Stimulated activated CD4-positive, alpha-beta T cell treated with anti-CD3 and anti-CD28 coated beads, Interleukin-2, amount 100 ng/mL, for 4 hours (primary cell): Measurements from ENCODE around the gene ST6GALNAC2.
A peak's percentile ranks its signal among the peaks of the same experiment; 100 is the strongest.
"Not testable (repeated sequence)": the region's sequence is repeated elsewhere in the genome, so short reads cannot be mapped to it uniquely, and the experiment has no call there.

Experiments used
- DNase-seq: peaks from one replicate; pipeline ENCODE4 v3.0.0-alpha.2; 2020; ENCODE audit warnings: low read depth

Gene ST6GALNAC2

DNA sequence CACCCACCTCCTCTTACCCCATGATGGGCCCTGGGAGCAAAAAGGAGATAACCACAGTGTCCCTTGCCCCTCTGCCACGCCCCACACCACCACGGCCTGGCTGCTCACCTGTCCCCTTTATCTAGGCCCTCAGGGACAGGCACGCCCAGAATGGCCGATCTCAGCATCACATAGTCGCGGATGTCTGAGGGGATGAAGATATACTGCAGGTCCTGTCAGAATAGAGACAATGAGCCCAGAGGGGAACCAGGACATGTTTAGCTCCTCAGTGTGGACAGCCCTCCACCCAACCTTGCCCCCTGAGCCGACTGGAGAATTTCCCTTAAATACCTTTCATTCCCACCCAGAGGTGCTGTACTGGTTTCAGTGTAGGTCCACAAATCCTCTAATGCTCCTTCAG lies 15.2 kb downstream of the ST6GALNAC2 start:
- no peak for DNase-seq

DNA sequence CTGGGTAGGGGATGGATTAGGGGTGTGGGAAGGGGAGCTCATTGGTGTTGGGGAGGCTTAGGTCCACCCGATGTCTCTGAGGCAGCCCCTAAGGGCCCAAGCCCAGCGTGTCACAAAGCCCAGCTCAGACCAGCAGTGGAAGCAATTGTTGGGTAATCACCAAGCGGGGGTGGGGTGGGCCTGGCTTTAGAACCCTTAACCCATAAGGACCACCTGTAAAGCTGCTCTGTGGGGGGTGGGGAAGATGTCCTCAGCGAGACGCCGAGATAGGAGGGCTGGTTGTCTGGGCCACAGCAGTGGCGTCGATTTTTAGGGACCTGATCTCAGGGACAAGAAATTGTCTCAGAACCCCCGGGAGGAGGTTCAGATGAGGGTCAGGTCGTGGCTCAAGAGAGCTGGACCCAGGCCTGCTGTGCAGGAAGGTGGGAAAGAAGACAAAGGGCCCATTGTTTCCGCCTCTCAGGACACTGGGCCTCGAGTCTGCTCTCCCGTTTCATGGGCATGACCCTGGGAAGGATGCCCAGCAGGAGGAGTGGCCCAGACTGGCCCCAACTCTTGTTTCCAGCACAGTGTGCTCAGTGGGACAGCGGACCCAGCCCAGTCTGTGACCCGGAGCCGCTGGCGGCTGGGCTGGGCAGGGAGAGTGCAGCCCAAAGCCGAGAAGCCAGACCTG lies 15.9 kb downstream of the ST6GALNAC2 start:
- no peak for DNase-seq

- DNase-seq: no peak
These were observed 16.8 kb downstream of the ST6GALNAC2 start for GRCh38 chr17:76568811-76569221.

DNA sequence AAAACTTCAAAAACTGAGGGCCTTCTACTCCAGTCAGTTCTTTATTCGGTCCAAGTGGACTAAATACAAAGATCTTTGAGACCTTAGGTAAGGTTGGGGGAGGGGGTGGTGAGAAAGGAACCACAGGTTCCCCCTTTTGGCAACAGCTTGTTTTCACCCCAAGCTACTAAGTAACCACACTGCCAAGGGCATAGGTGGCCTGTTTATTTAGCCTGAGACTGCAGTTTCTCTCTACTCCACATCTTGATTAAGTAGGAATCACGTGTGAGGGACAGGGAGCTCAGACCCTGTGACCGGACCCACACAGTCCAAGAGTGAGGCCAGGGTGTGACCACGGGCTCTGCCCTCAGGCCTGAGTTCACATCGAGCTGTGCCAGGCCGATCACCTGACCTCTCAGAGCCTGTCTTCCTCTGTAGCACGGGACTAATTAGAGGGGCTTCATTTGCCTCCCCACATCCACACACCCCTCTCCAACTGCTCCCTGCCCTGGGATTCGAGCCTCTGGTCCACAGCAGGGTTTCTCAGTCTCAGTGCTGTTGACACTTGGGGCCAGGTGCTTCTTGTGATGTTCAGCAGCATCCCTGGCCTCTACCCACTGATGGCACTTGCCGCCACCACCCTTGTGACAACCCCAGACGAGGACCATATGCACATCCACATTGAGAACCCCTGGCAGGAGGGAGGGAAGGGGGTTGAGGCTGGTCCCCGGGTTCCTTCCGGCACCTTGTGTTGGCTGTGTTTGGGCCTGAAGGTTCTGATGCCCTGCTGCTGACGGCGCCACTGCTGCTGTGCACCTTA lies 17.8 kb downstream of the ST6GALNAC2 start:
- DNase-seq: no peak

GRCh38 chr17:76566988-76567431 lies 18.6 kb downstream of the ST6GALNAC2 start:
- no peak for DNase-seq

DNA sequence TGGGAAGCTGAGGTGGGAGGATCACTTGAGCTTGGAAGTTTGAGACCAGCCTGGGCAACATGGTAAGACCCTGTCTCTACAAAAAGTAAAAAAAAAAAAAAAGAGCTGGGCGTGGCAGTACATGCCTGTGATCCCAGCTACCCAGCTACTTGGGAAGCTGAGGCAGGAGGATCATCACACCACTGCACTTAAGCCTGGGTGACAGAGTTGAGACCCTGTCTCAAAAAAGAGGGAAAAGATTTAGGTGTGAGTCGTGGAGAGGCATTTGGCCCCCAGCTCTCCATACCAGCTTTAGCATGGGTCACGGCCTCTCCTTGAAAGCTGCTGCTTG lies 19.1 kb downstream of the ST6GALNAC2 start:
- no peak for DNase-seq

GRCh38 chr17:76565728-76566612 lies 19.7 kb downstream of the ST6GALNAC2 start:
- DNase-seq: no peak

- DNase-seq: not testable (repeated sequence)
These were observed 20.5 kb downstream of the ST6GALNAC2 start for GRCh38 chr17:76564991-76565727.

DNA sequence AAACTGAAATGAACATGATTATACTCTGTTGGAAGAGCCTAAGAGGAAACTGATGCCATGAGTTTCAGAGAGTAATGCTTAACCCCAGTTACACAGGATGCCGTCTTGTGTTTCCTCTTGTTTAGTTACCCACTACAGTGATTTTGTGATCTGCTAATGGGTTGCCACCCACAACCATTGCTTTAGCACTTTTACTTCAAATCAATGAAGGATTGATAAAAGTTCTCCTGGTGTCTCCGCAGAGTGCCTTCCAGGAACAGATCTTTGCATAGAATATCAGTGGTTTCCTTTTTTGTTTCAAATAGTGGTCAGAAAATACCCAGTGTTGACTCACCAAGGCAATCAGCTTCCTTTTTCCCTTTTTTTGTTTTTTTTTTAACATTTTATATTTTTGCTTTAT lies 22.3 kb downstream of the ST6GALNAC2 start:
- not testable (repeated sequence) for DNase-seq

- no peak for DNase-seq
These were observed 22.9 kb downstream of the ST6GALNAC2 start for GRCh38 chr17:76562734-76563148.

- no peak for DNase-seq
These were observed 23.8 kb downstream of the ST6GALNAC2 start for GRCh38 chr17:76561799-76562268.

GRCh38 chr17:76561332-76561731 lies 24.3 kb downstream of the ST6GALNAC2 start:
- DNase-seq: no peak

GRCh38 chr17:76560877-76561221 lies 24.8 kb downstream of the ST6GALNAC2 start:
- DNase-seq: no peak

- DNase-seq: no peak
These were observed 25.4 kb downstream of the ST6GALNAC2 start for GRCh38 chr17:76560036-76560876.

DNA sequence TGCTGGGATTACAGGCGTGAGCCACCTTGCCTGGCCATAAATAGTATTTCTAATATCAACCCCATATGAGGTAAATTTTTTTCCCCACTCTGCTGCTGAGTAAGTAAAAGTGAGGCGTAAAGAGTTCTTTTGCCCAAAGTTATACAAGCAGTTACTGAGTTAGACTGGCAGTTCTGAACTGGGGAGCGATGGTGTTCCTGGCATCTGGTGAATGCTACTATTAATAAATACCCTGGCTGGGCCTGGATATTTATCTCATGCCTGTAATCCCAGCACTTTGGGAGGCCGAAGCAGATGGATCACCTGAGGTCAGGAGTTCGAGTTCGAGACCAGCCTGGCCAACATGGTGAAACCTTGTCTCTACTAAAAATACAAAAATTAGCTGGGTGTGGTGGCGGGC lies 26.2 kb downstream of the ST6GALNAC2 start:
- not testable (repeated sequence) for DNase-seq

GRCh38 chr17:76558198-76559095 lies 27.2 kb downstream of the ST6GALNAC2 start:
- DNase-seq: no peak

GRCh38 chr17:76557368-76558197 lies 28.1 kb downstream of the ST6GALNAC2 start:
- peak; percentile 91 for DNase-seq

DNA sequence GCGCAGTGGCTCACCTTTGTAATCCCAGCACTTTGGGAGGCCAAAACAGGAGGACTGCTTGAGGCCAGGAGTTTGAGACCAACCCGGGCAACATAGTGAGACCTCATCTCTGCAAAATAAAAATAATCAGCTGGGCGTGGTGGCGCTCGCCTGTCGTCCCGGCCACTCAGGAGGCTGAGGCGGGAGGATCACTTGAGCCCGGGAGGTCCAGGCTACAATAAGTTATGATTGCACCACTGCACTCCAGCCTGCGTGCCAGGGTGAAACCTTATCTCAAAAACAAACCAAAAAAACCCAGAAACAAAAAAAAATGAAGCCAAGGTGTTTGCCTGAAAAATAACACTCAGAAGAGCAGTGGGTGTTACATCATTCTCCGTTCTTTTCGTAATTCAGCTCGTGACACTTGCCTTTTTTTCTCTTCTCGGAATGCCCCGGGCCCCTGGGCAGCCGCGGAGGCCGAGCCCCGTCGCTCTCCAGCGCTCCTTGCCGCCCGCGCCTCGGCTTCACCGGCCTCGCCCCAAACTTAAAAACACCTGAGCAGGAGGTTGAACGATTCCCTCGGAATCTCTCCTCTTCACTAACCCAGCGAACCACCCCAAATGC lies 28.8 kb downstream of the ST6GALNAC2 start:
- no peak for DNase-seq
